Thyroid gland (tissue), 4 donors: Measurements from ENCODE around the gene SPEG.

ENCODE experiments used
- CTCF ChIP-seq, 6 experiments: fragments of 200-600 bp in 3 of 6; fragments of 450-650 bp in 3 of 6; sonication (generic) in 3 of 6; IDR thresholded peaks; one replicate each; pipeline ENCODE4 v1.5.1; 2016 to 2019; ENCODE audit warnings: antibody characterized with exemption in 6 of 6, mild to moderate bottlenecking in 2 of 6, inconsistent platforms in 1 of 6, moderate library complexity in 1 of 6
- POLR2A ChIP-seq, 2 donors: fragments of 450-650 bp; IDR thresholded peaks; one replicate each; pipeline ENCODE4 v1.6.1; 2017; ENCODE audit warnings: antibody characterized with exemption in 2 of 2, mild to moderate bottlenecking in 2 of 2, moderate library complexity in 1 of 2

GRCh38 chr2:219480004-219480403 lies 45.4 kb downstream of the SPEG start:
- no peak for TF ChIP-seq CTCF (IDR thresholded peaks at IDR 0.05)
- TF ChIP-seq POLR2A (IDR thresholded peaks at IDR 0.05) = no peak
